Measurements from ENCODE around the gene LMO2.

LMO2 gene

DNA sequence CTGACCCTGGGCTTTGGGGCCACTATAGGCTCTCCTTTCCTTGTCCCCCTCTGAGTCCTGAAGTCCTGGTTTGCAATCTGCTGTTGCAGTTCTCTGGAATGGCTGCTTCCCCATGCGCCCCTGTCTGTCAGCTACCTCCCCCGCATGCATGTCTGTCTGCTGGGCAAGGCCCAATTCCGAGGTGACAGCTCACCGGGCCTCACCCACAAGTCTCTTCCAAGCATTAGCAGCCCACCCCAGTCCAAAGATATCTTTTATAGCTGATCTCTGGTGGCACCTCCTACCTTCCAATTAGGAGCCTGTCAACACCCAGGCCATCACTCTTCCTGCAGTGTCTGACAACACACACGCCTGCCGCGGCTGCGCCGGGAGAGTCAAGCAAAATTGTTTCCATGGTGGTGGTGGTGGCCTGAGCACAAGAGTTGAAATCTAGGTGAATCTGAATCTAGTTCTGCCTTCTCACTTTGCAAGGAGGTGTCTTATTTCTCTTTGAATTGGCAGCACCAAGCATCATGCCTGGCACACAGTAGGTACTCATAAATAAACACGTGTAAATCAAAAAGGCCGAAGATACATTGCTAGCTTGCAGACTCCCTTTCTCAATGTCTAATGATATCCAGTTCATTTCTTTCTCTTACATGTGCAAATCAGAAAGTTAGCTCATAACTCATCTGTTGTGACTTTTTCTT, 1.2 kb upstream of the LMO2 start:
- TF ChIP-seq, protein P1, sequence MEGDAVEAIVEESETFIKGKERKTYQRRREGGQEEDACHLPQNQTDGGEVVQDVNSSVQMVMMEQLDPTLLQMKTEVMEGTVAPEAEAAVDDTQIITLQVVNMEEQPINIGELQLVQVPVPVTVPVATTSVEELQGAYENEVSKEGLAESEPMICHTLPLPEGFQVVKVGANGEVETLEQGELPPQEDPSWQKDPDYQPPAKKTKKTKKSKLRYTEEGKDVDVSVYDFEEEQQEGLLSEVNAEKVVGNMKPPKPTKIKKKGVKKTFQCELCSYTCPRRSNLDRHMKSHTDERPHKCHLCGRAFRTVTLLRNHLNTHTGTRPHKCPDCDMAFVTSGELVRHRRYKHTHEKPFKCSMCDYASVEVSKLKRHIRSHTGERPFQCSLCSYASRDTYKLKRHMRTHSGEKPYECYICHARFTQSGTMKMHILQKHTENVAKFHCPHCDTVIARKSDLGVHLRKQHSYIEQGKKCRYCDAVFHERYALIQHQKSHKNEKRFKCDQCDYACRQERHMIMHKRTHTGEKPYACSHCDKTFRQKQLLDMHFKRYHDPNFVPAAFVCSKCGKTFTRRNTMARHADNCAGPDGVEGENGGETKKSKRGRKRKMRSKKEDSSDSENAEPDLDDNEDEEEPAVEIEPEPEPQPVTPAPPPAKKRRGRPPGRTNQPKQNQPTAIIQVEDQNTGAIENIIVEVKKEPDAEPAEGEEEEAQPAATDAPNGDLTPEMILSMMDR (IDR thresholded peaks at IDR 0.05; ENCODE audit: low read depth, low read length, missing control alignments): no peak
- in situ Hi-C loops (cut with HindIII; ENCODE audit: low pct_ligation_motif_present, low sequenced_read_pairs): no loop called here
- Histone ChIP-seq H3K27ac (no peak overlapping the region), H3K27me3 (replicated peaks) (no peaks in the 10 kb centered on the region), H3K36me3 (replicated peaks) (no peaks in the 10 kb centered on the region), H3K4me3 (ENCODE audit: low read depth, low read length) (no peak overlapping the region)
- DNase-seq: no peak

DNA sequence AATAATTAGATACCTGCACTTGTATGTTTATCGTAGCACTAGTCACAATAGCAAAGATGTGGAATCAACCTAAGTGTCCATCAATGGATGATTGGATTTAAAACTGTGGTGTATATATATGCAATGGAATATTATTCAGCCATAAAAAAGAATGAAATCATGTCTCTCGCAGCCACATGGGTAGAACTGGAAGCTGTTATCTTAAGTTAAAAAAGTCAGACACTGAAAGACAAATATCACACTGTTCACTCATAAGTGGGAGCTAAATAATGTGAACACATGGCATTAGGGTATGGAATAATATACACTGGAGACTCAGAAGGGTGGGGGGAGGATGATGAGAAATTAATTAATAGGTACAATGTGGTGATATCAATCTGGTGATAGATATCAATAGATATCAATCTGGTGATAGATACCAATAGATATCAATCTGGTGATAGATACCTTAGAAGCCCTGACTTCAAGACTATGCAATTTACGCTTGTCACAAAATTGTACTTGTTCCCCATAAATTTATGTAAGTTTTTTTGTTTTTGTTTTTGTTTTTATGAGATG, 2.0 kb downstream of the LMO2 start:
- Histone ChIP-seq H3K4me3 (ENCODE audit: low read depth, low read length) (no peak overlapping the region), H3K27me3 (replicated peaks) (no peaks in the 10 kb centered on the region), H3K27ac (no peak overlapping the region), H3K36me3 (replicated peaks) (no peaks in the 10 kb centered on the region)
- in situ Hi-C loops (cut with HindIII; ENCODE audit: low pct_ligation_motif_present, low sequenced_read_pairs): no loop called here
- TF ChIP-seq, protein P1 (IDR thresholded peaks at IDR 0.05; ENCODE audit: low read depth, low read length, missing control alignments): no peak
- DNase-seq: no peak

DNA sequence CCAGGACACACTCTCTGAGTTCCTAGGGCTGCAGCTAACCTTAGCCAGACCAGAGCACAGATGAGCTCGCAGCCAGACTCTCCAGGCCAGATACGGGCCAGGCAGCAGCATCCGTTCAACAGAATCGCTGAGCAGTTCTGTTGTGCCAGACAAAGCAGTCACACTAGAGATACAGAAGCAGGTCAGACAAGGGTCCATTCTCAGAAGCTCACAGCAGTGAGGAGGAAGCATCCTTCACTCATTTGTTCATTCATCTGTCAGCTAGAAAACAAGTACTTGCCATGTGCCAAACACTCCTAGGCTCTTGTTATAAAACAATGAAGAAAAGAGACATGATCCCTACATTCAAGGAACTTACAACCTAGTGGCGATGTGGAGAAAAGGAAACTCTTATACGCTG, 2.6 kb downstream of the LMO2 start:
- no peak overlapping the region for H3K4me3 ChIP-seq (ENCODE audit: low read depth, low read length)

DNA sequence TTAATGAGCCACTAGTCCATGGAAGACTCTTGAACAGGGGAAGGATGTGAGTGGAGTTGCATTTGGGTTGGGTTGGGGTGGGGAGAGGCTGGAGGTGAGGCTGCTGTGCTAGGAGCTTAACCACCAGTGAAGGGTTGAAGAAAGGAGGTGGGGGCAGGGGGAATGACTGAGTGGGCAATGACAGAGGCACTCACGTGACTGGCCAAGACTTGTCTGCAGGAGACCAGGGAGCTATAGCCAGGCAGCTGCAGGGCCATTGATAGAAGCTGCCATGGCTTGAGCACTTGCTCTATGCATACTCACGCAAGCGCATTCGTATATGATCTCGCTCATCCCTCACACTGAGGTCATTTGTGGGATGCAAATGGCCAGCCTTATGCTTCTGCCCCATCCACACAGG, 4.0 kb downstream of the LMO2 start:
- Histone ChIP-seq H3K4me3 (ENCODE audit: low read depth, low read length) (no peak overlapping the region), H3K36me3 (replicated peaks) (no peaks in the 10 kb centered on the region), H3K27me3 (replicated peaks) (peaks cover 3% of the 10 kb centered on the region), H3K27ac (no peak overlapping the region)
- DNase-seq: no peak
- TF ChIP-seq, protein P1 (IDR thresholded peaks at IDR 0.05; ENCODE audit: low read depth, low read length, missing control alignments): no peak
- in situ Hi-C loops (cut with HindIII; ENCODE audit: low pct_ligation_motif_present, low sequenced_read_pairs): no loop called here

More for the DNA sequence above, 2.6 kb downstream of the LMO2 start:
- no peak overlapping the region for H3K27ac ChIP-seq
- no peak for DNase-seq
- no peaks in the 10 kb centered on the region for H3K36me3 ChIP-seq (replicated peaks)
- in situ Hi-C loops (cut with HindIII; ENCODE audit: low pct_ligation_motif_present, low sequenced_read_pairs): no loop called here
- TF ChIP-seq, protein P1 (IDR thresholded peaks at IDR 0.05; ENCODE audit: low read depth, low read length, missing control alignments): no peak
- H3K27me3 ChIP-seq (replicated peaks): no peaks in the 10 kb centered on the region

DNA sequence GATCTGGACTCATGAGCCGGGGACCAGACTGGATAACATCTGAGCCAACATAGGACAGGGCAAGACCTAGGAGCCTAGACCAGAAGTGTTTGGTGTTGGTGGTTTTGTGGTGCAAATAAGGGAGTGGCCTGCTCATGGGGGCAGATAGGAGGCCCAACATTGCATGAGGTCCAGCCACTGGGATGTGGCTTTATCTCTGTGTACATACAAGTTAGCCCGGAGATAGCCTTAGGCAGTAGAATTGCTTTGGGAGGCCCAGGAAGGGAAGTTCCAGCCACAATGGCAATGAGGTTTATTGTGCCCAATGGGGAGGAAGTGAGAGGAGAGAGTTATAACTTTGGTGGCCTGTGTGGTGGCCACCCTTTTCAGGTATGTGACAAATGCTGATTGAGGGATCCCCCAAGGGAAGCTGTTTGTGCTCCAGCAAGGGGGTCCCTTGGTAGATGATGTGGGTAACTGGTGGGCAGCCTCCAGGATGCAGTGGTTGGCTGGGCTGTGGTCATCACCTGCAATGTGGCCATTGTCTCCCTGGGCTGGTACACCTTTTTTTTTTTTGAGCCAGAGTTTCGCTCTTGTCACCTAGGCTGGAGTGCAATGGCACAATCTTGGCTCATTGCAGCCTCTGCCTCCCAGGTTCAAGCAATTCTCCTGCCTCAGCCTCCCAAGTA, 6.4 kb downstream of the LMO2 start:
- no peak overlapping the region for H3K27ac ChIP-seq
- TF ChIP-seq, protein P1 (IDR thresholded peaks at IDR 0.05; ENCODE audit: low read depth, low read length, missing control alignments): no peak

More for the DNA sequence above, 6.4 kb downstream of the LMO2 start:
- H3K36me3 ChIP-seq (replicated peaks): no peaks in the 10 kb centered on the region
- DNase-seq: no peak
- H3K4me3 ChIP-seq (ENCODE audit: low read depth, low read length): no peak overlapping the region
- H3K27me3 ChIP-seq (replicated peaks): peaks cover 3% of the 10 kb centered on the region
- in situ Hi-C loops (cut with HindIII; ENCODE audit: low pct_ligation_motif_present, low sequenced_read_pairs): no loop called here

Data from brain microvascular endothelial cell (primary cell).